Measurements from ENCODE around the gene STKLD1. TPM values are rescaled to one million over a fixed set of nuclear protein-coding genes. Genes with fewer than 3 reads are reported as not detected.

Gene STKLD1
- total RNA-seq, 2 experiments from 2014 or later, result 0.59 to 1.0 TPM

DNA sequence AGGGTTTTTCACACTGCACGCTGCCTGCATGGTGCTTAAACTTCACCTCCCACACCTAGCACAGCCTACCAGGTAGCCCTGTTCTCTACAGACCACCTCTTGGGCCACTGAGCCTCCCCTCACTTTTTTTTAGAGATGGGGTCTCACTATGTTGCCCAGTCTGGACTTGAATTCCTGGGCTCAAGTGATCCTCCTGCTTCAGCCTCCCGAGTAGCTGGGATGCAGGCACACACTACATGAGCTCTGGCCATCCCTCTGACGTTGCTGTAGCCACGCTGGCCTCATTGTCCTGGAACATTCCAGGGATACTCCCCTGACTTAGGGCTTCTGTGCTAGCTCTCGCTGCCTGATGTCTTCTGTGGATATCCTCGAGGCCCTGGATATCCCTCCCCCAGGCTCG is 76.4 kb downstream of the STKLD1 start:
- intact Hi-C loops (cut with DNase I, micrococcal nuclease), result no loop called here
- no peaks in the 10 kb centered on the region for H3K4me1 ChIP-seq (ENCODE audit: insufficient read depth, low read length)
- Mint-ChIP-seq H3K36me3 (ENCODE audit: low read depth) (no peaks in the 10 kb centered on the region), H3K4me3 (no peak overlapping the region), H3K4me1 (ENCODE audit: low read depth) (no peaks in the 10 kb centered on the region), H3K27me3 (no peaks in the 10 kb centered on the region), H3K27ac (no peak overlapping the region), H3K9me3 (no peaks in the 10 kb centered on the region)
- H3K4me3 ChIP-seq (ENCODE audit: low read length), result no peak overlapping the region
- TF ChIP-seq, protein P1, sequence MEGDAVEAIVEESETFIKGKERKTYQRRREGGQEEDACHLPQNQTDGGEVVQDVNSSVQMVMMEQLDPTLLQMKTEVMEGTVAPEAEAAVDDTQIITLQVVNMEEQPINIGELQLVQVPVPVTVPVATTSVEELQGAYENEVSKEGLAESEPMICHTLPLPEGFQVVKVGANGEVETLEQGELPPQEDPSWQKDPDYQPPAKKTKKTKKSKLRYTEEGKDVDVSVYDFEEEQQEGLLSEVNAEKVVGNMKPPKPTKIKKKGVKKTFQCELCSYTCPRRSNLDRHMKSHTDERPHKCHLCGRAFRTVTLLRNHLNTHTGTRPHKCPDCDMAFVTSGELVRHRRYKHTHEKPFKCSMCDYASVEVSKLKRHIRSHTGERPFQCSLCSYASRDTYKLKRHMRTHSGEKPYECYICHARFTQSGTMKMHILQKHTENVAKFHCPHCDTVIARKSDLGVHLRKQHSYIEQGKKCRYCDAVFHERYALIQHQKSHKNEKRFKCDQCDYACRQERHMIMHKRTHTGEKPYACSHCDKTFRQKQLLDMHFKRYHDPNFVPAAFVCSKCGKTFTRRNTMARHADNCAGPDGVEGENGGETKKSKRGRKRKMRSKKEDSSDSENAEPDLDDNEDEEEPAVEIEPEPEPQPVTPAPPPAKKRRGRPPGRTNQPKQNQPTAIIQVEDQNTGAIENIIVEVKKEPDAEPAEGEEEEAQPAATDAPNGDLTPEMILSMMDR (IDR thresholded peaks at IDR 0.05), result no peak
- ChIA-PET POLR2A (no interaction called here), CTCF (no interaction called here)
- H3K36me3 ChIP-seq (ENCODE audit: insufficient read depth, low read length), result no peaks in the 10 kb centered on the region
- no peak overlapping the region for H3K27ac ChIP-seq (ENCODE audit: low read depth in 1 of 2, low read length in 2 of 2)
- ATAC-seq (ENCODE audit: poor library complexity), result no peak
- DNase-seq, result no peak
- peaks cover 0 to 3% of the 10 kb centered on the region in 2 experiments for H3K9me3 ChIP-seq (ENCODE audit: control insufficient read depth in 1 of 2, insufficient read depth in 1 of 2, low read length in 2 of 2)
- peaks cover 0 to 2% of the 10 kb centered on the region in 2 experiments for H3K27me3 ChIP-seq (ENCODE audit: control insufficient read depth in 1 of 2, insufficient read depth in 2 of 2, low read length in 2 of 2)

DNA sequence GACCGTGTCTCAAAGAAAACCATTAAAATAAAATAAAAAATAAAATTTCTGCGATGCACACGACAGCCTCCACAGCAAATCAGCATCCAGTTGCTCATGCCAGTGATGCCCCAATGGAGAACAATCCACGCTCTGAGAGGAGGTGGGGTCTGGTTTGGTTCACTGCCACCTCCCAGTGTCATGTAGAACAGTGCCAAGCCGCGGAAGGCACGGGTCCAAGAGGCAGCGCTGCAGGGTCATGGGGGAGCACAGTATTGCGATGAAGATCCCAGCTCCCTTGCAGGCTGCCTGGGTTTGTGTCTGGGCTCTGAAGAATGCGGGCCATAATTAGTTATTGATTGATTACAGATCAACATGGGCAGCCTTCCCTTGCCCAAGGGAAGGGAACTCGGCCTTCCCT is 77.5 kb downstream of the STKLD1 start:
- H3K9me3 ChIP-seq (ENCODE audit: control insufficient read depth in 1 of 2, insufficient read depth in 1 of 2, low read length in 2 of 2), result peaks cover 0 to 3% of the 10 kb centered on the region in 2 experiments
- POLR2A ChIA-PET, result no interaction called here
- H3K27me3 ChIP-seq (ENCODE audit: control insufficient read depth in 1 of 2, insufficient read depth in 2 of 2, low read length in 2 of 2), result peaks cover 0 to 2% of the 10 kb centered on the region in 2 experiments
- no peak overlapping the region for H3K4me3 ChIP-seq (ENCODE audit: low read length)
- CTCF ChIA-PET, result no interaction called here
- no peak overlapping the region for H3K27ac ChIP-seq (ENCODE audit: low read depth in 1 of 2, low read length in 2 of 2)
- TF ChIP-seq, protein P1 (IDR thresholded peaks at IDR 0.05), result no peak
- ATAC-seq (ENCODE audit: poor library complexity), result no peak
- Mint-ChIP-seq H3K27me3 (no peaks in the 10 kb centered on the region), H3K4me1 (ENCODE audit: low read depth) (no peaks in the 10 kb centered on the region), H3K4me3 (no peak overlapping the region), H3K9me3 (no peaks in the 10 kb centered on the region), H3K27ac (no peak overlapping the region), H3K36me3 (ENCODE audit: low read depth) (no peaks in the 10 kb centered on the region)
- intact Hi-C loops (cut with DNase I, micrococcal nuclease), result no loop called here
- no peaks in the 10 kb centered on the region for H3K36me3 ChIP-seq (ENCODE audit: insufficient read depth, low read length)
- DNase-seq, result no peak
- peaks cover 2% of the 10 kb centered on the region for H3K4me1 ChIP-seq (ENCODE audit: insufficient read depth, low read length)

DNA sequence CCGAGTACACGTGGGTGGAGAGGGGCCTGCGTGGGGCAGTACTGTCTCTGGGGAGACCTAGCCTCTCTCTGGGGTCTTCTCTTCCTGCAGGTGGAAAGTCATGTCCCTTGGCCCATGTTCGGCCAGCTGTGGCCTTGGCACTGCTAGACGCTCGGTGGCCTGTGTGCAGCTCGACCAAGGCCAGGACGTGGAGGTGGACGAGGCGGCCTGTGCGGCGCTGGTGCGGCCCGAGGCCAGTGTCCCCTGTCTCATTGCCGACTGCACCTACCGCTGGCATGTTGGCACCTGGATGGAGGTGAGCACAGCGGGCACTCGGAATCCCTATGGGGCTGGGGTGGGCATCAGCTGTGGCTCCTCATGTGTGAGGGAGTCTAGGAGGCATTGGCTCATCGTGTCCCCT is 78.2 kb downstream of the STKLD1 start:
- no peak for ATAC-seq (ENCODE audit: poor library complexity)
- no peak overlapping the region for H3K27ac ChIP-seq (ENCODE audit: low read depth in 1 of 2, low read length in 2 of 2)
- Mint-ChIP-seq H3K4me1 (ENCODE audit: low read depth) (peaks cover 3% of the 10 kb centered on the region), H3K9me3 (no peaks in the 10 kb centered on the region), H3K36me3 (ENCODE audit: low read depth) (no peaks in the 10 kb centered on the region), H3K27me3 (no peaks in the 10 kb centered on the region), H3K27ac (no peak overlapping the region), H3K4me3 (no peak overlapping the region)
- ChIA-PET POLR2A (no interaction called here), CTCF (no interaction called here)
- H3K4me3 ChIP-seq (ENCODE audit: low read length), result no peak overlapping the region
- peaks cover 9% of the 10 kb centered on the region for H3K4me1 ChIP-seq (ENCODE audit: insufficient read depth, low read length)
- intact Hi-C loops (cut with DNase I, micrococcal nuclease), result no loop called here
- TF ChIP-seq, protein P1 (IDR thresholded peaks at IDR 0.05), result no peak
- peaks cover 0 to 2% of the 10 kb centered on the region in 2 experiments for H3K27me3 ChIP-seq (ENCODE audit: control insufficient read depth in 1 of 2, insufficient read depth in 2 of 2, low read length in 2 of 2)
- H3K36me3 ChIP-seq (ENCODE audit: insufficient read depth, low read length), result no peaks in the 10 kb centered on the region
- H3K9me3 ChIP-seq (ENCODE audit: control insufficient read depth in 1 of 2, insufficient read depth in 1 of 2, low read length in 2 of 2), result peaks cover 0 to 3% of the 10 kb centered on the region in 2 experiments
- DNase-seq, result no peak
